HG03280 (cell line): ENCODE data around the gene ETNK2.

ENCODE experiments used
- ATAC-seq: cut with Tn5 transposase; IDR thresholded peaks from one replicate; pipeline ENCODE4 v1.9.1; 2021; ENCODE audit warnings: mild to moderate bottlenecking, moderate library complexity; ENCODE audit not compliant: unreplicated experiment

Gene ETNK2

GRCh38 chr1:204151552-204152309, at the start of gene ETNK2:
TSS of gene ETNK2 (minus strand) at chr1:204152044. CDS start at chr1:204151852, 192 bp downstream.
- no peak for ATAC-seq

GRCh38 chr1:204201348-204202040, 49.6 kb upstream of the ETNK2 start:
- no peak for ATAC-seq

GRCh38 chr1:204199579-204199978, 47.7 kb upstream of the ETNK2 start:
- ATAC-seq = no peak

- no peak for ATAC-seq
These were observed 46.8 kb upstream of the ETNK2 start for GRCh38 chr1:204198348-204199340.

- ATAC-seq = no peak
These were observed 45.2 kb upstream of the ETNK2 start for GRCh38 chr1:204197068-204197467.

GRCh38 chr1:204196068-204196795, 44.4 kb upstream of the ETNK2 start, which contains the start of gene KISS1:
TSS of gene KISS1 (minus strand) at chr1:204196491. CDS start at chr1:204192876, 3,615 bp downstream.
- ATAC-seq = no peak

GRCh38 chr1:204194771-204195170, 42.9 kb upstream of the ETNK2 start:
- no peak for ATAC-seq

- no peak for ATAC-seq
These were observed 42.2 kb upstream of the ETNK2 start for GRCh38 chr1:204194080-204194479.

- ATAC-seq = no peak
These were observed 40.9 kb upstream of the ETNK2 start for GRCh38 chr1:204192589-204193352.

- ATAC-seq = no peak
These were observed 40.2 kb upstream of the ETNK2 start for GRCh38 chr1:204192046-204192445.

GRCh38 chr1:204191456-204191855, 39.6 kb upstream of the ETNK2 start:
- ATAC-seq = no peak

GRCh38 chr1:204190212-204191211, 38.7 kb upstream of the ETNK2 start:
- no peak for ATAC-seq

GRCh38 chr1:204188959-204189639, 37.3 kb upstream of the ETNK2 start:
- ATAC-seq = no peak

- no peak for ATAC-seq
These were observed 34.8 kb upstream of the ETNK2 start for GRCh38 chr1:204186597-204186996.

GRCh38 chr1:204181116-204181515, 29.3 kb upstream of the ETNK2 start:
- no peak for ATAC-seq

- no peak for ATAC-seq
These were observed 28.3 kb upstream of the ETNK2 start for GRCh38 chr1:204180133-204180532.

- ATAC-seq = no peak
These were observed 26.8 kb upstream of the ETNK2 start for GRCh38 chr1:204178487-204179281.
